ENCODE data around the gene PEX11A.

Gene PEX11A

GRCh38 chr15:89641053-89641452, 49.5 kb downstream of the PEX11A start:
- Histone ChIP-seq H3K27ac (ENCODE audit: extremely low read depth, low read depth, low read length) (no peak overlapping the region), H3K36me3 (ENCODE audit: control insufficient read depth in 2 of 2, insufficient read depth in 1 of 2, low read length in 2 of 2) (peaks cover 40 to 55% of the 10 kb centered on the region in 2 experiments), H3K4me1 (ENCODE audit: control insufficient read depth, insufficient read depth, low read length) (no peaks in the 10 kb centered on the region), H3K9me3 (ENCODE audit: control insufficient read depth, insufficient read depth, low read depth, low read length) (peaks cover 2% of the 10 kb centered on the region; the same call in 1 of the 2 replicates), H3K4me3 (ENCODE audit: low read depth, low read length) (no peak overlapping the region)
- TF ChIP-seq ZNF324 (tag by site-specific recombination; IDR thresholded peaks at IDR 0.05), result no peak
- TF ChIP-seq YY1 (tag by site-specific recombination; IDR thresholded peaks at IDR 0.05), result no peak
- TF ChIP-seq ZNF48 (tag by site-specific recombination; IDR thresholded peaks at IDR 0.05), result no peak
- TF ChIP-seq ATF2 (tag by site-specific recombination; IDR thresholded peaks at IDR 0.05; ENCODE audit: low read depth), result no peak
- no peak for TF ChIP-seq ELK4 (IDR thresholded peaks at IDR 0.05; ENCODE audit: borderline replicate concordance, low read depth, low read length)
- TF ChIP-seq OSR2 (tag by site-specific recombination; IDR thresholded peaks at IDR 0.05), result no peak
- CTCF ChIA-PET, result interaction anchor here (0.6 kb wide), 1 partner anchor 434 kb away, joined by 4 read pairs; no protein-coding TSS in a partner anchor
- POLR2A ChIA-PET, result no interaction called here

- POLR2A ChIA-PET, result no interaction called here
- no peak for TF ChIP-seq GFI1B (tag by site-specific recombination; IDR thresholded peaks at IDR 0.05)
- TF ChIP-seq ZNF621 (tag by site-specific recombination; IDR thresholded peaks at IDR 0.05), result no peak
- TF ChIP-seq PRDM1 (tag by site-specific recombination; IDR thresholded peaks at IDR 0.05), result no peak
- no peak for TF ChIP-seq ZNF223 (tag by site-specific recombination; IDR thresholded peaks at IDR 0.05)
- no peak for TF ChIP-seq ZNF354C (tag by site-specific recombination; IDR thresholded peaks at IDR 0.05; ENCODE audit: borderline replicate concordance, low read depth)
- TF ChIP-seq SCRT2 (tag by site-specific recombination; IDR thresholded peaks at IDR 0.05), result no peak
- TF ChIP-seq ZNF341 (tag by site-specific recombination; IDR thresholded peaks at IDR 0.05; ENCODE audit: low read depth), result no peak
- TF ChIP-seq SP3 (tag by site-specific recombination; IDR thresholded peaks at IDR 0.05), result no peak
- no peak for TF ChIP-seq ZBTB1 (tag by site-specific recombination; IDR thresholded peaks at IDR 0.05)
- no peak for TF ChIP-seq REST (tag by site-specific recombination; IDR thresholded peaks at IDR 0.05)
- no peak for TF ChIP-seq KLF10 (tag by site-specific recombination; IDR thresholded peaks at IDR 0.05)
- no peak for TF ChIP-seq ATF2 (tag by site-specific recombination; IDR thresholded peaks at IDR 0.05; ENCODE audit: low read depth)
- TF ChIP-seq ZNF776 (tag by site-specific recombination; IDR thresholded peaks at IDR 0.05; ENCODE audit: borderline replicate concordance), result no peak
- TF ChIP-seq ZNF2 (tag by site-specific recombination; IDR thresholded peaks at IDR 0.05), result no peak
- peaks cover 2% of the 10 kb centered on the region; the same call in 1 of the 2 replicates for H3K9me3 ChIP-seq (ENCODE audit: control insufficient read depth, insufficient read depth, low read depth, low read length)
- CTCF ChIA-PET, result no interaction called here
- no peaks in the 10 kb centered on the region for H3K4me1 ChIP-seq (ENCODE audit: control insufficient read depth, insufficient read depth, low read length)
- H3K4me3 ChIP-seq (ENCODE audit: low read depth, low read length), result no peak overlapping the region
- peaks cover 36 to 47% of the 10 kb centered on the region in 2 experiments for H3K36me3 ChIP-seq (ENCODE audit: control insufficient read depth in 2 of 2, insufficient read depth in 1 of 2, low read length in 2 of 2)
- no peak overlapping the region for H3K27ac ChIP-seq (ENCODE audit: extremely low read depth, low read depth, low read length)
Measured at GRCh38 chr15:89640245-89640644, 50.3 kb downstream of the PEX11A start.

All from HEK293 (cell line).